ENCODE measurements around the gene SERPINB6. TPM values are rescaled to one million over a fixed set of nuclear protein-coding genes. Genes with fewer than 3 reads are reported as not detected.
A peak's percentile ranks its signal among the peaks of the same experiment; 100 is the strongest.
"Not testable (repeated sequence)": the region's sequence is repeated elsewhere in the genome, so short reads cannot be mapped to it uniquely, and the experiment has no call there.

Gene SERPINB6
- total and polyA plus RNA-seq, 9 of the 15 experiments (the other 6 are each of a cell fraction or from before 2014, with no cell fraction given), result 86.6 to 211 (median 143) TPM

- H3K4me2 ChIP-seq (ENCODE audit: insufficient read depth, low read length); H3K9me3 ChIP-seq (replicated peaks; ENCODE audit: control insufficient read depth, insufficient read depth, low read depth, low read length); in situ Hi-C loops (cut with MboI); H4K20me1 ChIP-seq (replicated peaks; ENCODE audit: control insufficient read depth, insufficient read depth, low read length); H3K9ac ChIP-seq (ENCODE audit: insufficient read depth in 1 of 2, low read depth in 2 of 2, low read length in 2 of 2); H3K36me3 ChIP-seq (ENCODE audit: control insufficient read depth, insufficient read depth, low read length); intact Hi-C loops (cut with micrococcal nuclease); H2AFZ ChIP-seq (ENCODE audit: low read depth, low read length); H3K79me2 ChIP-seq (ENCODE audit: control insufficient read depth, insufficient read depth, low read length); H3K27me3 ChIP-seq (ENCODE audit: control insufficient read depth in 2 of 2, insufficient read depth in 2 of 2, low read length in 2 of 2); H3K4me3 ChIP-seq; FAIRE-seq; DNase-seq (ENCODE audit: extremely low read depth in 1 of 4, low spot score in 3 of 4); BruUV-seq (replicated peaks); ATAC-seq; H3K9me1 ChIP-seq (ENCODE audit: control insufficient read depth, insufficient read depth, low read length); H3K27ac ChIP-seq (ENCODE audit: extremely low read depth, low read depth, low read length): not testable (repeated sequence)
- ChIA-PET POLR2A (interaction anchor here (0.9 to 3.1 kb wide), 3 partner anchors 9 to 151 kb away, joined by 3 to 16 read pairs (median 5); no protein-coding TSS in a partner anchor), CTCF (ENCODE audit: low intra/inter-chr PET ratio) (interaction anchor here (0.5 to 0.7 kb wide), 2 partner anchors 47 to 177 kb away, joined by 3 to 5 read pairs; partner anchors contain the start of gene WRNIP1)
- 95% methylated on average over 15 of the region's 21 CpGs for WGBS (ENCODE audit: insufficient coverage, low coverage, missing lambda C conversion rate)
- H3K4me1 ChIP-seq (replicated peaks in 1 of 2; ENCODE audit: control insufficient read depth in 2 of 2, insufficient read depth in 2 of 2, low read length in 2 of 2), result peaks cover 20 to 21% of the 10 kb centered on the region in 2 experiments
Measured at GRCh38 chr6:2942116-2942515, 29.3 kb downstream of the SERPINB6 start.

DNA sequence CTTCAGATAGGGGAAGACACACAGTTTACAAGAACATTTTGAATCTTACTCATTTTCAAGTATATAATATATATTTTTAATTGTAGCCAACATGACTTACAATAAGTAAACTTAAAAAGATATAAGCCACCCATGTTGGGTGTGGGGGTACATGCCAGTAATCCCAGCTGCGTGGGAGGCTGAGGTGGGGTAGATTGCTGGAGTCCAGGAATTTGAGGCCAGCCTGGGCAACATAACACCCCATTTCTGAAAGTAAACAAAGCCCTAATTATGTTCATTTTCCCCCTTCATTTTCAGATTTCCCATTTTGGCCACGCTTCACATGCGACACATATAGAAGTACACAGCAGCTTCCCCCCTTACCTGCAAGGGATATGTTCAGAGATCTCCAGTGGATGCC lies 30.5 kb downstream of the SERPINB6 start:
- ATAC-seq (no peak), DNase-seq (ENCODE audit: extremely low read depth in 1 of 4, low spot score in 3 of 4) (no peak), FAIRE-seq (no peak)
- Histone ChIP-seq H3K9me3 (replicated peaks; ENCODE audit: control insufficient read depth, insufficient read depth, low read depth, low read length) (0 out of 2 replicates have a peak, but pooled peaks cover 2% of the 10 kb centered on the region), H3K9me1 (ENCODE audit: control insufficient read depth, insufficient read depth, low read length) (no peaks in the 10 kb centered on the region), H3K36me3 (ENCODE audit: control insufficient read depth, insufficient read depth, low read length) (no peaks in the 10 kb centered on the region), H3K27me3 (ENCODE audit: control insufficient read depth in 2 of 2, insufficient read depth in 2 of 2, low read length in 2 of 2) (no peaks in the 10 kb centered on the region), H3K27ac (ENCODE audit: extremely low read depth, low read depth, low read length) (no peak overlapping the region), H2AFZ (ENCODE audit: low read depth, low read length) (0 out of 2 replicates have a peak overlapping the region, but pooled peaks have one; percentile 18), H3K9ac (ENCODE audit: insufficient read depth in 1 of 2, low read depth in 2 of 2, low read length in 2 of 2) (no peak overlapping the region), H4K20me1 (replicated peaks; ENCODE audit: control insufficient read depth, insufficient read depth, low read length) (no peaks in the 10 kb centered on the region), H3K79me2 (ENCODE audit: control insufficient read depth, insufficient read depth, low read length) (no peaks in the 10 kb centered on the region), H3K4me2 (ENCODE audit: insufficient read depth, low read length) (no peak overlapping the region), H3K4me3 (no peak overlapping the region), H3K4me1 (replicated peaks in 1 of 2; ENCODE audit: control insufficient read depth in 2 of 2, insufficient read depth in 2 of 2, low read length in 2 of 2) (peaks cover 20 to 22% of the 10 kb centered on the region in 2 experiments)
- in situ Hi-C loops (cut with MboI) (no loop called here), intact Hi-C loops (cut with micrococcal nuclease) (no loop called here)
- WGBS (ENCODE audit: insufficient coverage, low coverage, missing lambda C conversion rate), result 81% methylated on average over 3 of the region's 3 CpGs
- POLR2A ChIA-PET, result interaction anchor here (0.6 to 2.5 kb wide), 4 partner anchors 9 to 360 kb away, joined by 3 to 15 read pairs (median 4); partner anchors contain the start of gene RIPK1
- TF ChIP-seq NCOR1 (IDR thresholded peaks at IDR 0.05) (no peak), EGR1 (conservative IDR thresholded peaks at IDR 0.05) (0 out of 2 replicates have a peak, but pooled peaks have one; percentile 13)
- no TSS peak for BruUV-seq (replicated peaks)
- CTCF ChIA-PET (ENCODE audit: low intra/inter-chr PET ratio), result no interaction called here

Measured in K562 (cell line).